PFSK-1 (cell line): Measurements from ENCODE around the gene SLC29A1.
A peak's percentile ranks its signal among the peaks of the same experiment; 100 is the strongest.

ENCODE experiments used
- POLR2AphosphoS5 ChIP-seq: IDR thresholded peaks from 2 replicates; pipeline ENCODE4 v1.6.1; 2012; ENCODE audit warnings: low read depth, mild to moderate bottlenecking, control low read depth, low read length, moderate library complexity
- REST ChIP-seq, 2 experiments: IDR thresholded peaks; 2 replicates each; pipeline versions ENCODE4 v1.6.1 to v1.8.0; 2011 to 2012; ENCODE audit warnings: low read depth in 2 of 2, low read length in 2 of 2, control low read depth in 1 of 2, inconsistent platforms in 1 of 2, mild to moderate bottlenecking in 1 of 2, moderate library complexity in 1 of 2; ENCODE audit not compliant: insufficient read depth in 1 of 2
- SIN3A ChIP-seq: IDR thresholded peaks from 2 replicates; pipeline ENCODE4 v1.6.1; 2012; ENCODE audit warnings: mild to moderate bottlenecking, low read length, moderate library complexity, borderline replicate concordance; ENCODE audit not compliant: insufficient read depth
- TAF1 ChIP-seq: IDR thresholded peaks from 2 replicates; pipeline ENCODE4 v1.6.1; 2012; ENCODE audit warnings: low read length, control low read depth, borderline replicate concordance; ENCODE audit not compliant: insufficient read depth

GRCh38 chr6:44257025-44257752 lies 33.8 kb downstream of the SLC29A1 start, which contains the start of gene SLC35B2:
- 0 out of 4 replicates have a peak, but pooled peaks of 1 of the 2 experiments have one; percentile 26 for TF ChIP-seq REST (IDR thresholded peaks at IDR 0.05; ENCODE audit: insufficient read depth in 1 of 2, low read depth in 2 of 2, low read length in 2 of 2)
- TF ChIP-seq TAF1, result no peak
- TF ChIP-seq POLR2AphosphoS5, result peak; percentile 70; the same call in 1 of the 2 replicates
- TF ChIP-seq SIN3A, result no peak
